Lower leg skin (tissue), 3 donors: ENCODE measurements around the gene GAREM2.

Source experiments
- POLR2A ChIP-seq, 2 donors: fragments of 450-650 bp; IDR thresholded peaks; one replicate each; pipeline ENCODE4 v1.6.1; 2016 to 2017; ENCODE audit warnings: antibody characterized with exemption in 2 of 2, mild to moderate bottlenecking in 1 of 2, moderate library complexity in 1 of 2
- TF ChIP-seq, protein P1 (sequence below), 3 donors: fragments of 450-650 bp; IDR thresholded peaks; one replicate each; pipeline ENCODE4 v1.5.1; 2016; ENCODE audit warnings: antibody characterized with exemption in 3 of 3, mild to moderate bottlenecking in 3 of 3, moderate library complexity in 2 of 3

DNA sequence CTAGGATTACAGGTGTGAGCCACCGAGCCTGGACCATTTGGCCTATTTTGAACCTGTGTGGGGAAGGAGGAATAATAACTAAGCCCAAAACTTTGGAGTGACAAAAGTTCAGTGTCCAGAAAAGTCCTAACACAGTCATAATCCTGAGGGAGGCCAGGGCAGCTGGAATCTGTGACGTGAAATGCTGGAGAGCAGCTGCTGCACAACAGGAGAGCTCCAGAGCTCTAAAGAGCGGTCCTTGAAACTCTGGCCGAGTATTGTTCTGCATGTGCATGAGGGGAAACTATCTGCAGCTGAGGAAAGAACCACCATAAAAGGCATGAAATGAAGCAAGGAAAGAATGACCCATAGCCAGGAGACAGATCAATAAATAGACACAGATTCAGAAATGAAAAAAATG is 43.7 kb downstream of the GAREM2 start:
- TF ChIP-seq, protein P1, sequence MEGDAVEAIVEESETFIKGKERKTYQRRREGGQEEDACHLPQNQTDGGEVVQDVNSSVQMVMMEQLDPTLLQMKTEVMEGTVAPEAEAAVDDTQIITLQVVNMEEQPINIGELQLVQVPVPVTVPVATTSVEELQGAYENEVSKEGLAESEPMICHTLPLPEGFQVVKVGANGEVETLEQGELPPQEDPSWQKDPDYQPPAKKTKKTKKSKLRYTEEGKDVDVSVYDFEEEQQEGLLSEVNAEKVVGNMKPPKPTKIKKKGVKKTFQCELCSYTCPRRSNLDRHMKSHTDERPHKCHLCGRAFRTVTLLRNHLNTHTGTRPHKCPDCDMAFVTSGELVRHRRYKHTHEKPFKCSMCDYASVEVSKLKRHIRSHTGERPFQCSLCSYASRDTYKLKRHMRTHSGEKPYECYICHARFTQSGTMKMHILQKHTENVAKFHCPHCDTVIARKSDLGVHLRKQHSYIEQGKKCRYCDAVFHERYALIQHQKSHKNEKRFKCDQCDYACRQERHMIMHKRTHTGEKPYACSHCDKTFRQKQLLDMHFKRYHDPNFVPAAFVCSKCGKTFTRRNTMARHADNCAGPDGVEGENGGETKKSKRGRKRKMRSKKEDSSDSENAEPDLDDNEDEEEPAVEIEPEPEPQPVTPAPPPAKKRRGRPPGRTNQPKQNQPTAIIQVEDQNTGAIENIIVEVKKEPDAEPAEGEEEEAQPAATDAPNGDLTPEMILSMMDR (IDR thresholded peaks at IDR 0.05): no peak
- TF ChIP-seq POLR2A (IDR thresholded peaks at IDR 0.05): no peak
